Epithelial cell of umbilical artery (primary cell): ENCODE measurements around the gene RAB6B. TPM values are rescaled to one million over a fixed set of nuclear protein-coding genes. Genes with fewer than 3 reads are reported as not detected.

ENCODE experiments used
- total RNA-seq: library from RNA; depleted of rRNA; stranded (reverse); fragments of >200 nt; gene quantifications from 2 replicates; pipeline ENCODE4 v1.2.3, GENCODE V29; 2014

Gene RAB6B
- total RNA-seq: 0.32 and 0.61 TPM in 2 replicates

DNA sequence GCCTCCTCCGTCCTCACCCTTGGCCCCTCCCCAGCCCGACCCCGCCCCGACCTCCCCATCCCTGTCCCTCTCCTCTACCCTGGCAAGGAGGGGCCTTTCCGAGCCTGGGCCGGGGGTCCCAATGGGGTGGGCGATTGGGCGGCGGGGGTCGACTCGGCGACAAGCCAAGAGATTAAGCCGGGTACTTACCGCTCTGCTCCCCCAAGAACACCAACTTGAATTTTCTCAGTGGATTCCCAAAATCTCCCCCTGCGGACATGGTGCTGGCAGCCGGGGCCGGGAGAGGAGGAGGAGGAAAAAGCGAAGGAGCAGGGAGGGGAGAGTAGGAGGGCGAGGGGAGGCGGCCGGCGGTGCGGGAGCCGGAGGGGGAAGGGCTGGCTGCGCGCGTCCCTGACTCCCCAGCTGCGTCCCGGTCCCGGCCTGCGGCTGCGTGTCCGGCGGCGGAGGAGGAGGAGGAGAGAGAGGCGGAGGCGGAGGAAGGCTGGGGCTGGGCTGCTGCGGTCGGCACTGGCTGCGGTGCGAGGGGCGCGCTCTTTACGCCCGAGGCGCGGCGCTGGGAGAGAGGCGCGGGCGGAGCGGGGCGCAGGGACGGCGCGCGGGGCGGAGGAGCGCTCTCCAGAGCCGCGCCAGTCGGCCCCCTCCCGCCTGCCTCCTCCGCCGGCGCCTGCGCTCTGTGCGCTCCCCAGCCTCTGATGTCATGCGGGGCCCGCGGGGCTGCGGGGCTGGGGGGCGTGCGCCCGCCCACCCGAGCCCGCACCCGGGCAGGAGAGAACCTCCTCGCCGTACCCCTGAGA, at the start of gene RAB6B:
TSS of gene RAB6B (minus strand) at position 675 of the 794 bp plus-strand sequence. CDS start at position 259, 416 bp downstream.

DNA sequence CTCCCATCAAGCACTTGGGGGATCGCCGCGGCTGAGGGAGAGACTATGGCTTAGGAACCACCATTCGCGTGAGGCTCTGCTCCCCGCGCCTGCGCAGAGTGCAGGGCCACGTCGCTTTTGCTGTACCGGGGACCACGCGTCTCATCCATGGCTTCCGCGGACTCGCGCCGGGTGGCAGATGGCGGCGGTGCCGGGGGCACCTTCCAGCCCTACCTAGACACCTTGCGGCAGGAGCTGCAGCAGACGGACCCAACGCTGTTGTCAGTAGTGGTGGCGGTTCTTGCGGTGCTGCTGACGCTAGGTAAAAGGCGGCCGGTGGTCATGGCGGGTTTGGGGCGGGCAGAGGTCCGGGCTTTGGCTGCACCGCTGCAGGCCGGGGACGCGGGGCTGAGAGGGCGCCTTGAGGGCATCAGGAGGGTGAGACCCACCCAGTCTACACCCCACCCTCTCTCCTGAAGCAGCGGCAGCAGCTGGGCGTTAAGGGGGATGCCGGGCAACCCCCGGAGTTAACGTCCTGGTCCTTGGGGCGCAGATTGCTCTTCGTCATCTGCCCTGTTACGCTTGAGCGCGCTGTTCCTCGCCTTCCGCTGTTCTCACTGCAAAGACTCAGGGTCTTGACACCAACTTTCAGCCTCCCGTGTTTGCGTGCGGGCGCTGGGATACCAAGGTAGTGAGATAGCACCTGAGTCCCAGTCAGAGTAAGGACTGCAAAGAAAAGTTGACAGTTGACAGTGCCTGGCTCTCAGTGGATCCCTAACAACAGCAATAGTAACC, 89.8 kb downstream of the RAB6B start, which contains the start of gene SRPRB:
TSS of gene SRPRB (plus strand) at position 114 of the 774 bp plus-strand sequence. CDS start at position 148, 34 bp downstream.

Other genes with a start within 250 kb of the RAB6B start
- gene TOPBP1, start 233.9 kb downstream of the RAB6B start, total RNA-seq: 25.3 and 34.2 TPM in 2 replicates
- under 0.01 TPM in 1 of 2 replicates, not detected in the other for gene TF, start 149.5 kb downstream of the RAB6B start, total RNA-seq
- gene SRPRB, start 90.1 kb downstream of the RAB6B start, total RNA-seq: 76.0 and 92.3 TPM in 2 replicates
- 0.15 and 0.65 TPM in 2 replicates for gene SLCO2A1, start 134.0 kb upstream of the RAB6B start, total RNA-seq